GM19467 (cell line): ENCODE measurements around the gene PLCG1.
"Not testable (repeated sequence)": the region's sequence is repeated elsewhere in the genome, so short reads cannot be mapped to it uniquely, and the experiment has no call there.

Experiments
- ATAC-seq: cut with Tn5 transposase; IDR thresholded peaks from one replicate; pipeline ENCODE4 v1.9.1; 2021; ENCODE audit warnings: mild to moderate bottlenecking, moderate library complexity; ENCODE audit not compliant: unreplicated experiment

PLCG1 gene

GRCh38 chr20:41136680-41137613, at the start of gene PLCG1:
Gene PLCG1 (plus strand): TSS chr20:41137543. CDS start chr20:41137642, 99 bp downstream.
- ATAC-seq, result peak; percentile 49

- ATAC-seq, result no peak
These were observed 49.6 kb upstream of the PLCG1 start for GRCh38 chr20:41087777-41088176.

DNA sequence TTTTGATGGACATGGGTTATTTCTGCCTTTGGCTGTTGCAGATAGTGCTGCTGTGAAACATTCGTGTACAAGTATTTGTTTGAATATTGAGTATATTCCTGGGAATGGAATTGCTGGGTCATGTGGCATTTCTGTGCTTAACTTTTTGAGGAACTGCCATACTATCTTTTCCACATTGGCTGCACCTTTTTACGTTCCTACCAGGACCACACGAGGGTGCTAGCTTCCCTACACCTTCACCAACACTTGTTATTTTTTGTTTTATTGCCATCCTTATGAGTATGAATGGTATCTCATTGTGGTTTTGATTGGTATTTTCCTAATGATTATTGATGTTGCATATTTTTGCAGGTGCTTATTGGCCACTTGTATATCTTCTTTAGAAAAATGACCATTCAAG, 47.8 kb upstream of the PLCG1 start:
- no peak for ATAC-seq

DNA sequence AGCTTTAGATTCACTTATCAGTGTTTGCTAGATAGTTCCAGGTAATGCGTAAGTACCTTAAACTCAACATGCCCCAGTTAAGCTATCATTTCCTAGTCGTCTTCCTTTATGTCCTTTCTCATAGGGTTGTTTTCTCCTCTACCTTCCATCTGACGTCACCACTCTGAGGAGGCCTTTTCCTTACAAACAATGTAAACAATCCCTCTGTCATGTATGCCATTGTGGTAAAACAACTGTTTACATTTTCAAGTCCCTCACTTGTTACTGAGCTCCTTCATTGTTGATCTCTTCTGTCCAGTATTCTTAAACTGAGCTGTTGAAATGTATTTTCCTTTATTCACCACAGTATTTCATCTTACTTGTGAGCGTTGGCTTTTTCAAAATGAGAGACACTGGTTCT, 45.4 kb upstream of the PLCG1 start:
- ATAC-seq, result no peak

GRCh38 chr20:41094353-41095055, 42.8 kb upstream of the PLCG1 start:
- ATAC-seq, result no peak

- ATAC-seq, result no peak
These were observed 42.0 kb upstream of the PLCG1 start for GRCh38 chr20:41095110-41095969.

DNA sequence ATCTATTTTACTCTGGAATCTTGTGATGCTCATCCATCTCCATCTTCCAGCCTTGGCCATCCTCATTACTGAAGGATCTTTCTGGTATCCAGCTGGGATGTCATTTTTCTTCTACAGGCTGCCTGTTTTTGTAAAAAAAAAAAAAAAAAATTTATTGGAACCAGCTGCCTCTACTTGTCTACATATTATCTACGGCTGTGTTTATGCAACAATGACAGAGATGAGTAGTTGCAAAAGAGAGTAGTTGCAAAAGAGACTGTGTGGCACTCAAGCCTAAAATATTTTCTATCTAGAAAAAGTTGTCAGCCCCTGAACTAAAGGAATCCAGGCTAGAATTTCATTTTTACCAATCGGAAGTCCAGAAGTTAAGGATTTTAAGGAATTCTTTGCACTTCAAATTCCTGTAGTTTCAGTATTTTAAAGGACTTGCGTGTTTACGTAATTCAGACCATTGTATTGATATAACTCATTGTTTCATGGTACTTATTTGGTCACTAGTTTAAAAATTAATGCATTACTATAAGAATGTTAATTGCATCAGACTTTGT, 38.6 kb upstream of the PLCG1 start:
- ATAC-seq, result no peak

DNA sequence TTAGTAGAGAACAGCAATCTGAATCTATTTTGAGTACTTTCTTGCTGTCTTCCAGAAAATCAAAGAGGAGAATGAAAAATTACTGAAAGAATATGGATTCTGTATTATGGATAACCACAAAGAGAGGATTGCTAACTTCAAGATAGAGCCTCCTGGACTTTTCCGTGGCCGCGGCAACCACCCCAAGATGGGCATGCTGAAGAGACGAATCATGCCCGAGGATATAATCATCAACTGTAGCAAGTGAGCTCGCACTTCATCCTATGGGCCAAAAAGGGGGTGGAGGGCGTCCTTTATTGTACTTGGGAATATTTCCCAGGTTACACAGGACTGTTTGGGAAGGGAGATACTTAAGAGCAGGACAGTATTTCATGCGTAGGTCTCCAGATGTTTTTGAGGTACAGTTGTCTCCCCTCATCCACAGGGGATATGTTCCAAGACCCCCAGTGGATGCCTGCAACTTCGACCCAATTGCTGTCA, 37.3 kb upstream of the PLCG1 start:
- ATAC-seq, result no peak

DNA sequence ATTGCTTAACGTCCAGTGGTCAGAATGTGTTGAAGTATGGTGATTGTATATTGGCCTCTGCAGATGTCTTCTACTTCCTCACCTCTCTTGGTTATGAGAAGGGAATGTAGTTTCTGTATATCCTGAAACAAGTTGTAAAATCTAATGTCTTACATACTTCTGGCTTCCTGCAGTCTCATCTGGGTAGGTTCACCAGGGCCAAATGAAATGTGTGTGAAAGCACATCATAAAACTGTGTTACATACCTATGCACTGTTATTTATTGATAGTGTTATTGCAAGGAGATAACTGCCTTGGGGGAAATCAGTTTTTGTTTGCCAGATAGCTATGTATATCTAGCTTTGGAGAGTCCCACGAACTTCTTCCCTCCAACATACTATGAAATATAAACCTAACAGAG, 35.7 kb upstream of the PLCG1 start:
- ATAC-seq, result no peak

DNA sequence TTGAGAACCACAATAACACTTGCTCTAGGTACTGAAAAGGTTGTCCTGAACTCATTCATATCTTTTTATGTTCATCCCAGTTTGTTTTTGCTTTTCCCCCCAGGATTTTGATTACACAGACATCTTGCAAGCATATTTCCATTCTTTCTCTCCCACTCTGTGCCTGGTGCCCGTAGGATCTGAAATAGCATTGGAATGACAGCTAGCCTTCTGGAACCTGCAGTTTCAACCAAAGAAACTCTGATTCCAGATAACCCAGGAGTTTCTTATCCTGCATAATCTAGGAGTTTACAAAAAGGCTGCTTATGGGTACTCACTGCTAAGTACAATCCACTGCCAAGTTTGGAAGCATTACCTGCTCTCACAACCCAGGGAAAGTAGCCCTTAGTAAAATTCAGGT, 28.8 kb upstream of the PLCG1 start:
- ATAC-seq, result no peak

DNA sequence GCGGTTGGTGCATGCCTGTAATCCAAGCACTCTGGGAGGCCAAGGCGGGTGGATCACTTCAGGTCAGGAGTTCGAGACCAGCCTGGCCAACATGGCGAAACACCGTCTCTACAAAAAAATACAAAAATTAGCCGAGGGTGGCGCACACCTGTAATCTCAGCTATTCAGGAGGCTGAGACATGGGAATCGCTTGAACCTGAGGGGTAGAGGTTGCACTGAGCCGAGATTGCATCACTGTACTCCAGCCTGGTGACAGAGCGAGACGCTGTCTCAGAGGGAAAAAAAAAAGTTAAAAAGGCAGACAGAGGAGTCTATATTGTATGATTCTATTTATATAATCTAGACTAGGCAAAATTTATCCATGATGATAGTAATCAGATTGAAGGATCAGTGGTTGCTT, 27.3 kb upstream of the PLCG1 start:
- ATAC-seq, result no peak

DNA sequence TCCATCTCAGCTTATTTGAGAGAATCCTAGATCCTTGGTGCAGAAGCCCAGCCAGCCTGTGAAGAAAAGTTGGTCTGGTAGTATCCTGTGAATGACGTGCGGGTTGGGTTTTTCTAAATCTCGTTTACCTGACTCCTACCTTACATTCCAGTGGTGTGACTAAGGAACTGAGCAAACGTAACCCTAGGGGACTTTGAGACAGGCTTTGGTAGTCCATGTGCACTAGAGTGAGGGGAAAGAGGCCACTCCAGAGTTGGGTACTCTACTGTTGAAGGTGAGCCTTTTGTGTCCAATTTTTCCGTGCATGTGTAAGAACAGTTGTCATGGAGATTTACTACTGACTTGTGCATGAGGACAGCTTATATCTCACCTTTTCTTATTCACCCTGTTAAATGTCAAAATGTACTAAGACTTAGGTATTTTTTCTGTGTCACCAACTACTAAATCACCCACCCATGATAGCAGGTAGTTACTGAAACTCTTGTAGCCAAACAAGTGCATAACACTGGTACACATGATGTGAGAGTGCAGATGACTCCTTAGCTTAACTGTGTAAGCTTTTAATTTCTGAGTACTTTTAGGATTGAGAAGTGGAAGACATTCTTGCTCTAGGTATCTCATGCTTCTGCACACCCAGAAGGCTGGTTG, 26.3 kb upstream of the PLCG1 start:
- ATAC-seq, result no peak

DNA sequence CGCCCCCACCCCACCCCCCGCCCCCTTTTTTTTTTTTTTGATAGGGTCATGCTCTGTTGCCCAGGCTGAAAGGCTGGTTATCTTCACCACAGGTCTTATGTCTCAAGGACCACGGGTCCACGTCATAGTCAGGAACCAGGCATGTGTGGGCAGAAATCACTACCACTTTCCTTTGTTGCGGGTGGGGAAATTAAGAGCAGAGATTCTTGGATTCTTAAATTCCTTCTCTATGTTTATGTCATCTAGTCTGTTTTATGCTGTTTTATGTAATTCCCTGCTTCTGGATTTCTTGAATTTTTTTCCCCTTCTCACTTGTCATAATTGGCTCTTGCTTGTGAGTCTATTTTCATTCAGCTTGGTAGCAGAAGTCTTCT, 25.8 kb upstream of the PLCG1 start:
- no peak for ATAC-seq

DNA sequence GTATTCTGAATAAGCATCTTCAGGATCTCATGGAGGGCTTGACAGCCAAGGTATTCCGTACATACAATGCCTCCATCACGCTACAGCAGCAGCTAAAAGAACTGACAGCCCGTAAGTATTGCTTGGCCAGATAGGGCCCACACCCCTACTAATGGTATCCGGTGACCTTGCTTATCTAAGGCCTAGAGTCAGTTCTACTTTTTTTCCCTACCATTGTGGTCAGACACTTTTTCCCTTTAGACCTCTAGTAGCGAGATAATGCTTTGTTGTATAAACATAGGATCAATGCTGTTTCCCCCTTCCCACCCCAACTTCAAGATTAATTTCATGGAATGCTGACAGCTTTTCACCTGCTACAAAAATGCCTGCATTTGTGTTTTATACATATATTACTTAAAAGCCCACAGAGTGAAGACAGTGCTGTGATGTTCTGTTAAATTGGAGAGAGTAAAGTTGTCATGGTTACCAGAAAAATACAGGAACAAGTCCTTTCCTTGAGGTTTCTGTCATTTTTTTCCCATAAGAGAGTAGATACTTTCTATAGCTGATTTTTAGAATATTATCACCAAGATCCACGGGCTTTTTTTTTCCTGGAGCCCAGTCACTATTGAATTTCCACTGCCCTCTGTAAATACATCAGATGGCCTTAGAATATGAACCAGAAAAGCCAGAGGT, 20.9 kb upstream of the PLCG1 start:
- ATAC-seq, result no peak

DNA sequence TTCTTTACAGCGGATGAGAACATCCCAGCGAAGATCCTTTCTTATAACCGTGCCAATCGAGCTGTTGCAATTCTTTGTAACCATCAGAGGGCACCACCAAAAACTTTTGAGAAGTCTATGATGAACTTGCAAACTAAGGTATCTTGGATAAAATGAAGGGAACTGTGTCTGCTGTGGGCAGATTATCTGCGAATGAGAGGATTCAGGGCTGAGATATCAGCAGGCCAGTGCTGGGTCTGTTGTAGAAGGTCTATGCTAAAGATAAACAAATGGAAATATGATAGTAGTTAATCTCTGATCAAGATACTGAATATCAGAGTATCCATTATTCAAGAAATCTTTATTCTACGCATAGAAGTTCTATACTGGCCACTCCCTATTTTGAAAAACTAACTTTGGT, 19.2 kb upstream of the PLCG1 start:
- ATAC-seq, result not testable (repeated sequence)

DNA sequence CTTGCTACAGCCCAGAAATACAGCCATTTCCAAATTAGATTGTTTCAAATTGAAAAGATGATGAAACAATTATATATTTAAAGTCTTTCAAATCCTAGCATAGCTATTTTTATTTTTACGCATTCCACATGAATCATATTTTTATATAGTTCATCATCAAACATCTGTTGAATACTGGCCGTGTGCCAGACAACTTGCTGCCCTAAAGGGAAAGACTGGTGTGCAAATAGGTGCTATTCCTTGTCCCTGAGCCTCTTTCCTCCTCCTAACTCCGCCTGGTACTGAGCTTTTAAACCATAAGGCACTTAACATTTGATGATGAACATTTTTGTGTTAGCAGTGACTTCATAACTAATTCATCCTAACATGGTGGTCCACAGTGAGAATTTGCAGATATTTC, 18.7 kb upstream of the PLCG1 start:
- ATAC-seq, result no peak

GRCh38 chr20:41119614-41120561, 17.5 kb upstream of the PLCG1 start:
- no peak for ATAC-seq

- ATAC-seq, result no peak
These were observed 15.9 kb upstream of the PLCG1 start for GRCh38 chr20:41121399-41121798.

- no peak for ATAC-seq
These were observed 13.7 kb upstream of the PLCG1 start for GRCh38 chr20:41123631-41124030.
